DOHH2 (cell line): ENCODE measurements around the gene ANKS3.

ENCODE experiments used
- H3F3A ChIP-seq: fragments of 200-600 bp; sonication (generic), shearing (Covaris generic); 2 replicates; pipeline ENCODE4 v1.6.0; 2016; ENCODE audit warnings: antibody characterized with exemption, mild to moderate bottlenecking; ENCODE audit not compliant: control insufficient read depth, insufficient read depth
- H3K27ac ChIP-seq: fragments of 200-600 bp; sonication (generic); 2 replicates; pipeline ENCODE4 v1.5.1; 2014; ENCODE audit warnings: low read depth, mild to moderate bottlenecking, low read length, moderate library complexity
- H3K27me3 ChIP-seq: fragments of 200-600 bp; sonication (generic); 2 replicates; pipeline ENCODE4 v1.6.1; 2014; ENCODE audit warnings: mild to moderate bottlenecking, low read length, mixed read lengths; ENCODE audit not compliant: control insufficient read depth
- H3K36me3 ChIP-seq: fragments of 200-600 bp; sonication (generic); 2 replicates; pipeline ENCODE4 v1.6.1; 2014; ENCODE audit warnings: mild to moderate bottlenecking, low read length, moderate library complexity, mixed read lengths; ENCODE audit not compliant: control insufficient read depth
- H3K4me1 ChIP-seq: fragments of 200-600 bp; sonication (generic); 2 replicates; pipeline ENCODE4 v1.6.1; 2014; ENCODE audit warnings: mild to moderate bottlenecking, low read length, mixed read lengths; ENCODE audit not compliant: control insufficient read depth
- H3K4me2 ChIP-seq: fragments of 200-600 bp; sonication (generic); 2 replicates; pipeline ENCODE4 v1.6.0; 2014; ENCODE audit warnings: mild to moderate bottlenecking, low read length, moderate library complexity
- H3K4me3 ChIP-seq: fragments of 200-600 bp; sonication (generic); 2 replicates; pipeline ENCODE4 v1.5.1; 2014; ENCODE audit warnings: mild to moderate bottlenecking, low read length, mixed read lengths
- H3K79me2 ChIP-seq: fragments of 200-600 bp; sonication (generic); 2 replicates; pipeline ENCODE4 v1.6.1; 2014; ENCODE audit warnings: mild to moderate bottlenecking, low read length, mixed read lengths; ENCODE audit not compliant: control insufficient read depth
- H3K9me2 ChIP-seq: fragments of 200-600 bp; sonication (generic); replicated peaks from 2 replicates; pipeline ENCODE4 v1.6.1; 2014; ENCODE audit warnings: mild to moderate bottlenecking, low read length, mixed read lengths; ENCODE audit not compliant: control insufficient read depth
- H3K9me3 ChIP-seq: fragments of 200-600 bp; sonication (generic); 2 replicates; pipeline ENCODE4 v1.6.1; 2014; ENCODE audit warnings: antibody characterized with exemption, low read length, mixed read lengths; ENCODE audit not compliant: control insufficient read depth, insufficient read depth
- H4K20me1 ChIP-seq: fragments of 200-600 bp; sonication (generic); 2 replicates; pipeline ENCODE4 v1.6.0; 2014; ENCODE audit warnings: low read depth, mild to moderate bottlenecking, antibody characterized with exemption, low read length, moderate library complexity; ENCODE audit not compliant: control insufficient read depth, insufficient read depth
- EZH2phosphoT487 ChIP-seq: fragments of 200-600 bp; sonication (generic); IDR thresholded peaks from 2 replicates; pipeline ENCODE4 v1.6.1; 2017; ENCODE audit warnings: borderline replicate concordance, mild to moderate bottlenecking, antibody characterized with exemption, low read length, moderate library complexity, mixed read lengths
- TF ChIP-seq, protein P1 (sequence below): fragments of 200-600 bp; sonication (generic); IDR thresholded peaks from one replicate; pipeline ENCODE4 v1.5.1; 2014; ENCODE audit warnings: antibody characterized with exemption, mild to moderate bottlenecking, low read depth, low read length; ENCODE audit not compliant: poor library complexity, severe bottlenecking

The ANKS3 gene

DNA sequence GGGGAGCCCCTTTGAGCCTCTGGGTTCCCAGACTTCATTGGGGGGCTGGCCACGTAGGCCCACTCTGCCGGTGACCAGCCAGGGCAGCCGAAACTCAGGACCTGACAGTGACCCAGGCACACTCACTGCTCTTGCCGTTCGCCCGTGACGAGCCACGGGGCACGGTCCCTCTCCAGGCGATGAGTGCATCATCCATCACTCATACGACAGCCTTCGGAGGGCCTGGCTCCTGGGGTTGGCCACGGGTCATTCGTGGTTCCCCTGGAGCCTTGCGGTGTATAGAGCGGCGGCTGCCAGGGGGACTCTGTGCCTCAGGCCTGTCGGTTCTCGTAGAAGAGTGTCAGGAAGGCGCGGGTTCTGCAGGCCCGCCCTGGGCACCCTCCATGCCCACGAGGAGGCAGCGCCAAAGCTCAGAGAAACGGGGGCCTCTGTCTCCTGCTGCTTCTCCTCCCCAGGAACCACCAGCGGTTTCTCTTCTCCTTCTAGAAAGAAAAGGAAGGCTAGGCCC is 51.9 kb downstream of the ANKS3 start:
- H3K27ac ChIP-seq: no peak overlapping the region
- no peaks in the 10 kb centered on the region for H3K79me2 ChIP-seq
- H3K4me2 ChIP-seq: no peak overlapping the region
- H3K36me3 ChIP-seq: no peaks in the 10 kb centered on the region
- H3K4me3 ChIP-seq: no peak overlapping the region
- no peaks in the 10 kb centered on the region for H3K4me1 ChIP-seq
- no peaks in the 10 kb centered on the region for H3K9me3 ChIP-seq
- H3F3A ChIP-seq: no peaks in the 10 kb centered on the region
- no peak for TF ChIP-seq EZH2phosphoT487
- TF ChIP-seq, protein P1, sequence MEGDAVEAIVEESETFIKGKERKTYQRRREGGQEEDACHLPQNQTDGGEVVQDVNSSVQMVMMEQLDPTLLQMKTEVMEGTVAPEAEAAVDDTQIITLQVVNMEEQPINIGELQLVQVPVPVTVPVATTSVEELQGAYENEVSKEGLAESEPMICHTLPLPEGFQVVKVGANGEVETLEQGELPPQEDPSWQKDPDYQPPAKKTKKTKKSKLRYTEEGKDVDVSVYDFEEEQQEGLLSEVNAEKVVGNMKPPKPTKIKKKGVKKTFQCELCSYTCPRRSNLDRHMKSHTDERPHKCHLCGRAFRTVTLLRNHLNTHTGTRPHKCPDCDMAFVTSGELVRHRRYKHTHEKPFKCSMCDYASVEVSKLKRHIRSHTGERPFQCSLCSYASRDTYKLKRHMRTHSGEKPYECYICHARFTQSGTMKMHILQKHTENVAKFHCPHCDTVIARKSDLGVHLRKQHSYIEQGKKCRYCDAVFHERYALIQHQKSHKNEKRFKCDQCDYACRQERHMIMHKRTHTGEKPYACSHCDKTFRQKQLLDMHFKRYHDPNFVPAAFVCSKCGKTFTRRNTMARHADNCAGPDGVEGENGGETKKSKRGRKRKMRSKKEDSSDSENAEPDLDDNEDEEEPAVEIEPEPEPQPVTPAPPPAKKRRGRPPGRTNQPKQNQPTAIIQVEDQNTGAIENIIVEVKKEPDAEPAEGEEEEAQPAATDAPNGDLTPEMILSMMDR: no peak
- H3K27me3 ChIP-seq: no peaks in the 10 kb centered on the region
- no peaks in the 10 kb centered on the region for H3K9me2 ChIP-seq
- H4K20me1 ChIP-seq: no peaks in the 10 kb centered on the region

DNA sequence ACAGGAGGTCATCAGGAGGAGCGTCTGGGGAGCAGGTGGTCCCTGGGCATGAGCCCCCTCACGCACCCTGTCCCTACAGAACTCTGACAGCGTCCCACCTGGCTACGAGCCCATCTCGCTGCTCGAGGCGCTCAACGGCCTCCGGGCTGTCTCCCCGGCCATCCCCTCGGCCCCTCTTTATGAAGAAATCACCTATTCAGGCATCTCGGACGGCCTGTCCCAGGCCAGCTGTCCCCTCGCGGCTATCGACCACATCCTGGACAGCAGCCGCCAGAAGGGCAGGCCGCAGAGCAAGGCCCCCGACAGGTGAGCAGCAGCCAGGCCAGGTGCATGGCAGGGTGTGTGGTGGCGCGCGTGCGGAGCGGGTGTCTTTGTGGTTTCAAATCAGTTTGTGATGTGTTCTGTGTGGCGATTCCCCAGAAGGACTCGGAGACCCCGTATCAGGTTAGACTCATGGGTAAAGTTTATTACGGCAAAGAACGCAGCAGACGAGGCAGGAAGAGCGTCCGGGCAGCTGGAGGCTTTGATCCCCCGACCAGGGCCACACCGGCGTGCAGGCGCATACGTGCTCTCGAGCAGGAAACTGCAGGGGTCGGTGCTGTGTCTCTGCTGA is 52.5 kb downstream of the ANKS3 start:
- no peak overlapping the region for H3K27ac ChIP-seq
- no peak for TF ChIP-seq EZH2phosphoT487
- TF ChIP-seq, protein P1: no peak
- no peaks in the 10 kb centered on the region for H3K4me1 ChIP-seq
- no peaks in the 10 kb centered on the region for H4K20me1 ChIP-seq
- H3K79me2 ChIP-seq: no peaks in the 10 kb centered on the region
- H3K9me2 ChIP-seq: no peaks in the 10 kb centered on the region
- H3F3A ChIP-seq: no peaks in the 10 kb centered on the region
- no peaks in the 10 kb centered on the region for H3K27me3 ChIP-seq
- no peaks in the 10 kb centered on the region for H3K36me3 ChIP-seq
- H3K4me3 ChIP-seq: no peak overlapping the region
- H3K9me3 ChIP-seq: no peaks in the 10 kb centered on the region
- H3K4me2 ChIP-seq: no peak overlapping the region

DNA sequence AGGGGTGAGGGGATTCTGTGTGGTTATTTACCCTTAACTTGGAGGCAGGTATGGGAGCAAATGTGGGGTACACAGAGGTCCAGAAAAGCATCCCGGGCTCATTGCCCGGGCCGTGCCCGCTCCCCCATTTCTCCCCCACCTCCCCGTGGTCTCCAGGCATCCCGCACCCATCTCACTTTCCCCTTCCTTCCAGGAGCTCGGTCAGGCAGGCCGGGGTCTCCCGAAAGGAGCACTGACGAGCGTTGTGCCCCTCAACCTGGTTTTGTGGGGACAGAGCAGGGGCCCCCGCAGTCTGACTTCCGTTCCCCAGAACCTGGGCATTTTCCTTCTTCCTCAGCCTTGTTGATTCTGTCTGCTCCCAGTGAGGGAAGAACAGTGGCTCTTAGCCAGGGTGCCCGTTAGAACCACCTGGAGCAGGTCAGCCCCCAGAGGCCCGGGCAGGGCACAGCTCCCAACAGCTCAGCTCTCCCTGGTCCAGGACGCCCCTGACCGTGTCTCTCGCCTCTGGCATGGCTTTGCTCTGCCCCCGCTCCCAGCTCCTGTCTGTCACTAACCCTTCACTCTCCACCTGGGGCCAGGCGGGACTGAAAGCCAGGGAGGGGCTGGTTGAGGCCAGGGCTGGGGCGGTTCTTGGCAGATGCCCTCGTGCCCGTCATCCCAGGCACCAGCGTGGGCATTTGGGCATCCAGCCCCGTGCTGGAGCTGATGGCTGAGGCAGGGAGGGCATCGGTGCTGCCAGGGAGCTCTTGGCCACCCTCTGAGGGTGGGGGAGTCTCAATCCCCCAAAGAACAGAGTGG is 53.2 kb downstream of the ANKS3 start:
- Histone ChIP-seq H3K9me2 (no peaks in the 10 kb centered on the region), H3K79me2 (no peaks in the 10 kb centered on the region), H3K4me2 (no peak overlapping the region), H3K9me3 (no peaks in the 10 kb centered on the region), H3F3A (no peaks in the 10 kb centered on the region), H3K4me1 (no peaks in the 10 kb centered on the region), H3K27ac (no peak overlapping the region), H3K36me3 (no peaks in the 10 kb centered on the region), H3K27me3 (no peaks in the 10 kb centered on the region), H4K20me1 (no peaks in the 10 kb centered on the region), H3K4me3 (no peak overlapping the region)
- no peak for TF ChIP-seq EZH2phosphoT487
- TF ChIP-seq, protein P1: no peak
